SIG-M5 treated with dmso at 0.1 percent for 504 hours (cell line): Measurements from ENCODE around the gene AGT.
"Not testable (repeated sequence)": the region's sequence is repeated elsewhere in the genome, so short reads cannot be mapped to it uniquely, and the experiment has no call there.

Source experiments
- DNase-seq: peaks from one replicate; lab custom pipeline; 2025; ENCODE audit not compliant: unreplicated experiment; lab: John Stamatoyannopoulos, UW

Gene AGT

DNA sequence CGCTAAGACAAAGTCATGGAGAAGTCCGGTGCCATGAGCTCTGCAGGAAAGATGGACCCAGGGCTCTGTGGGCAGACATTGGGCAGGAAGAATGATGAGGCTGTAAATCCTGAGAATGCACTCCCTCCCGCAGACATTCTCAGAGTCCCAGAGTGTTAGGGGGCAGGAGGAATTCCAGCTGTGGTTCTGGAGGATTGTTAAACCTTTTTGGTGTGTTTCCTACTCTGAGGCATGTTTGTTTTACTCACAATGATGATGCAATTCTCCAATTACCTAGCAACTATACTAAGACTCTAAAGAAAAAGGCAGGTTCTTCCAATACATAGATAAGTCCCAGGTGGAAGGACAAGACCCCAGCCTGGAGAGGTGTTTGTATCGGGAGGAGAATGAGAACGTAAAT, 30.5 kb upstream of the AGT start:
- DNase-seq, result no peak

- DNase-seq, result no peak
These were observed 30.0 kb upstream of the AGT start for GRCh38 chr1:230743899-230744298.

- no peak for DNase-seq
These were observed 25.8 kb upstream of the AGT start for GRCh38 chr1:230739564-230740290.

GRCh38 chr1:230737622-230738262, 23.8 kb upstream of the AGT start:
- peak; percentile 69 for DNase-seq

- peak; percentile 24 for DNase-seq
These were observed 21.5 kb upstream of the AGT start for GRCh38 chr1:230735447-230735846.

DNA sequence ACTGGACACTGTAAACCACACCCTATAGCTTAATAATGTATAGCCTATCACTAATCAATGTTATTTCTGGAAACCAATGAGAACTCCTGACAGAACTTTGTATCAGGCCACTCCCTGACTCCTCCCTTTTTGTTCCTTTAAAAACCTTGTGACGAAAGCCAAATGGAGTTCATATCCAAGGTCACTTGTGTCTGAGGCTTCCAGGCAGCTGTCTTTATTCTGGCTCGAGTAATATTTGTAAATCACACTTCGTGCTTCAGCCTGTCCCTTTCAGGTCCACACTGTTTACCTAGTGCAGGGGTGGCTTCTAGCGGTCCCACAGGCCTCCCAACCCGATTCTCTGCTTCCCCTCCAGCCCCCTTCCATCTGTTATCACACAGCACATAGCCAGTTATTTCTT, 17.1 kb upstream of the AGT start:
- DNase-seq, result no peak

GRCh38 chr1:230728710-230729392, 14.9 kb upstream of the AGT start:
- DNase-seq, result peak; percentile 64

DNA sequence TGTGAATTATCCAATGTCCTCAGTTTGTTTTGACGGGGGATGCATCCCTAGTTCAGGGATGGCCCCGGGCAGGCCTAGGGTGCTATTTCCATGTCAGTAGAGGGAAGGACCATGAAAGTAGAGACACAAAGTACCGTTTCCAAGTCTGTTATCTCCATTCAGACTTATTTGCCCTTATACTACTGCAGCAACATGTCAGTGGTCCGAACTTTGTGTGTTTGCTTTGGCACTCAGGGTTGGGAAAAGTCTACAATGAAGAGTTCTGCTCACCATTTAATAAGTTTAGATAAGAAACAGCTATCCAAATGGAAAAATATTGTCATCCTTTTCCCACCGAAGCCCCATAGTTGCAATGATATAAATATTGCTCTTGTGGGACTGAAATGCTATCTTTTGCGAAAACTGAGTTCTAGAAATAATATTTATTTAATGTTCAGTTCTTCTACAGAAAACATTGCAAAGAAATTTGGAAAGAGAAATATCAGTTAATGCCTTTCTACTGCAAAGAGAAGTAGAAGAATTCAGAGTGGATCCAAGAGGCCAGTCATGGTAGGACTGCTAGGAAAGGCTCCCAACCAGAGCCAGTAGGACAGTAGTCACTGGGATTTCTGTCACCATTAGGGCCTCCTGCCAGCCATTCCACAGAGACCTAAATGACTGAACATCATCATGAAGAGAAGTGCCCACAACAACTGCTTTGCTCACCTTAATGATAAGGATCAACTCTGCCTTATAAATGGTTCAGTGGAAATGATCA, 11.5 kb upstream of the AGT start:
- no peak for DNase-seq

- not testable (repeated sequence) for DNase-seq
These were observed 8.1 kb upstream of the AGT start for GRCh38 chr1:230721849-230722522.

GRCh38 chr1:230717251-230717650, 3.3 kb upstream of the AGT start:
- no peak for DNase-seq

GRCh38 chr1:230716453-230716852, 2.5 kb upstream of the AGT start:
- DNase-seq, result not testable (repeated sequence)

DNA sequence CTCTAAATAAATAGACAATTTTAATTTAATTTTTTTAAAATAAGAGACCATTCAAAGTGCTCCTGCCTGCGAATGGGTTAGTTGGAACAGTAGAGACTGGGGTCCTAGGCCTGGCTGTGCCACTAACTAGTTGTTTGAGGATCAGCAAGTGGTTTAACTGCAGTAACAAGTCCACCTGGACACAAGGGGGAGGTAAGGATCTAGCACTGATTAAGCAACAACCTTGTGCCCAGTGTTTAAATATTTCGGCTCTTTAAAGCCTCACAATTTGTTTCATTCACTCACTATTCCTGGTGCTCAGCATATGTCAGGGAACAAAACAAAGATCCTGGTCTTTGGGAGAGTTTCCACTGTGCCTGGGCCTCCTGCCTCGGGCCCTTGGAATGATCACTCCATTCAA, 1.6 kb upstream of the AGT start:
- DNase-seq, result no peak

DNA sequence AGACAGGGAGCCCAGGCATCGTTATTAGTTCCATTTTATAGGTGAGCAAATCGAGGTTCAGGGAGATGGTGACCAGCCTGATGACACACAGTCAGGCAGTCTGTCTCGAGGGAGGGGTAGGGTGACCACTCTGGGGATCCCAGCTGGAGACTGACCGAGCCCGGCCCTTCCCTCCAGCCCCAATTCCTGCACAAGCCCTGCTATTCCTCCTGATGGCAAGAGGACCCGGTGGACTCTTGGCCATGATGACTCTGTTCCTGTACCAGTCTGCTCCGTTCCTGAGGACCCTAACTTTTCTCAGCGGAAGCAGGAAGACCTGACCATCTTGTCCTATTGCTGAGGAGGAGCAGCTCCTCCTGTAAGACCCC, 391 bp downstream of the AGT start:
- DNase-seq, result no peak

DNA sequence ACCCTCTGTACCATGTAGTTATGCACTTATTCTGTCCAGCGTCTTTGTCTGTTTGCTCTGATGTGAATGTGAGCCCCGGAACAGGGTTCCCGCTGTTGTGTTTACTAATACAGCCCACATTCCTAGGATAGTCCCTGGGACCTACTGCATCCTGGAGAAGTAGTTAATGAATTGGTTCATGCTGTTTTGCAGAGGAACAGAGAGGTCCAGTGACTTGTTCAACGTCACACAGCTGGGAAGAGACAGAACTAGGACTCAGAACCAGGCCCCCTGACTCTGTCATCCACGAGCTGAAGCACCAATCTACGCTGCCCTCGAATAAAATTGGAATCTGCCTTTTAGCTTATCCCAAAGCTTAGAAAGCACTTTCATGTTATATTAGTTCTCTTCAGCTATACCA, 784 bp downstream of the AGT start:
- DNase-seq, result no peak

DNA sequence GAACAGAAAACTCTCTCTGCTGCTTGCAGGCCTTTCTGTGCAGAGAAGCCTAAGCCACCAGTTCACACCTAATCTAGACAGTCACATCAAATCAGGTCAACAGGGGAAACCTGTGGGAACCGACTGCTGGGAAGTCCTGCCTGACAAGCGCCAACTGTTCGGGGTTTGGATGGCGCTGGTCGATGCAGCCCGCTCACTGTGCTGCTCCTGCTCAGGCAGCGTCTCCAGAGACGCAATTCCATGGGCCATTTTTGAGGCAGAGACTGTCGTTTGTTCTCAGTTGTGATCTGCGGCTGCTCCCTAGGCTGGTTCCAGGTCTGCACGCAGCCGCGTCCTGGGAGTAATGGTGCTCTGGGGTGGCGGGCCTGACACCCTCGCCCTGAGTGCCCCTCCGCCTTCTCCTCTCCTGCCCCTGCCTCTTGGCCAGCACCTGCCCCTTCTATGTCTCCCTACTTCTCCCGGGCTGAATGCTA, 1.4 kb downstream of the AGT start:
- no peak for DNase-seq

- DNase-seq, result no peak
These were observed 2.7 kb downstream of the AGT start for GRCh38 chr1:230711245-230711644.

DNA sequence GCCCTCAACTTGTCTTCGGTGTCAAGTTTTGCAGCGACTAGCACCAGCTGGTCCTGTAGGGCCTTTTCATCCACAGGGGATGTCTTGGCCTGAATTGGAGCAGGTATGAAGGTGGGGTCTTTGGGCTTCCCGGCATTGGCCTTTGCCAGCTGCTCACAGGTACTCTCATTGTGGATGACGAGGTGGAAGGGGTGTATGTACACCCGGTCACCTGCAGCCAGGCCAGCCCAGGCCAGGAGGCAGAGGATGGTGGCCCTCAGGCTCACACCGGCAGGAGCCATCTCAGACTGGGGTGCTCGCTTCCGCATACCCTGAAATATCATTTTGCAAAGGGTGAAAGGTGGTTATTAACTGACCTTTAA, 3.4 kb downstream of the AGT start:
- DNase-seq, result no peak

GRCh38 chr1:230709619-230710542, 4.0 kb downstream of the AGT start:
- no peak for DNase-seq

GRCh38 chr1:230708631-230709580, 5.0 kb downstream of the AGT start:
- DNase-seq, result peak; percentile 25
